Testis (tissue), 3 donors: Measurements from ENCODE around the gene ARL14. TPM values are rescaled to one million over a fixed set of nuclear protein-coding genes. Genes with fewer than 3 reads are reported as not detected.

Source experiments
- DNase-seq: peaks from one replicate; pipeline ENCODE4 v3.0.0-alpha.2; 2019
- H3K27ac ChIP-seq, 2 donors: fragments of 200-600 bp; sonication (generic); one replicate each; pipeline ENCODE4 v1.5.1; 2019
- H3K27me3 ChIP-seq: fragments of 200-600 bp; sonication (generic); one replicate; pipeline ENCODE4 v1.5.1; 2019
- H3K36me3 ChIP-seq: fragments of 200-600 bp; sonication (generic); one replicate; pipeline ENCODE4 v1.5.1; 2017; ENCODE audit warnings: low read depth; ENCODE audit errors: missing control alignments
- H3K4me1 ChIP-seq: fragments of 200-600 bp; sonication (generic); one replicate; pipeline ENCODE4 v1.5.1; 2019
- H3K4me3 ChIP-seq, 2 donors: fragments of 200-600 bp; sonication (generic); one replicate each; pipeline ENCODE4 v1.5.1; 2017 to 2019
- H3K9me3 ChIP-seq: fragments of 200-600 bp; sonication (generic); one replicate; pipeline ENCODE4 v1.5.1; 2017
- POLR2A ChIP-seq: fragments of 450-650 bp; IDR thresholded peaks from one replicate; pipeline ENCODE4 v1.6.1; 2017; ENCODE audit warnings: antibody characterized with exemption, mild to moderate bottlenecking, moderate library complexity
- WGBS, 2 donors: methylation state at CpG; one replicate each; pipeline ENCODE4 v1.1.5; 2018; 5-methylcytosine and 5-hydroxymethylcytosine counted together
- intact Hi-C: fragments of 100-400 bp; cut with DNase I; formaldehyde crosslinking; loops from one replicate; pipeline ENCODE4 v1.15.1; 2023; ENCODE audit warnings: low total_unique reads
- polyA plus RNA-seq: library from polyadenylated mRNA; stranded (reverse); fragments of 350-450 nt; fragmentation: Illumina TruSeq; extraction: RNeasy Lipid Tissue Mini Kit (QIAGEN cat#74804); gene quantifications from one replicate; pipeline ENCODE4 v1.2.3, GENCODE V29; 2014; ENCODE audit warnings: low read depth, low replicate concordance; ENCODE audit not compliant: insufficient read depth
- total RNA-seq, 2 donors: library from RNA; depleted of rRNA; stranded (reverse); fragments of >200 nt; gene quantifications; one replicate each; pipeline ENCODE4 v1.2.3, GENCODE V29; 2016
- TF ChIP-seq, protein P1 (sequence below), 3 experiments: fragments of 450-650 bp in 2 of 3; fragments of 200-600 bp in 1 of 3; sonication (generic) in 1 of 3; IDR thresholded peaks; one replicate each; pipeline ENCODE4 v1.5.1; 2016 to 2019; ENCODE audit warnings: antibody characterized with exemption in 3 of 3, mild to moderate bottlenecking in 2 of 3, moderate library complexity in 1 of 3

ARL14 gene
- total and polyA plus RNA-seq, 3 donors from 2014 or later: 0.31 TPM; not detected in 2

DNA sequence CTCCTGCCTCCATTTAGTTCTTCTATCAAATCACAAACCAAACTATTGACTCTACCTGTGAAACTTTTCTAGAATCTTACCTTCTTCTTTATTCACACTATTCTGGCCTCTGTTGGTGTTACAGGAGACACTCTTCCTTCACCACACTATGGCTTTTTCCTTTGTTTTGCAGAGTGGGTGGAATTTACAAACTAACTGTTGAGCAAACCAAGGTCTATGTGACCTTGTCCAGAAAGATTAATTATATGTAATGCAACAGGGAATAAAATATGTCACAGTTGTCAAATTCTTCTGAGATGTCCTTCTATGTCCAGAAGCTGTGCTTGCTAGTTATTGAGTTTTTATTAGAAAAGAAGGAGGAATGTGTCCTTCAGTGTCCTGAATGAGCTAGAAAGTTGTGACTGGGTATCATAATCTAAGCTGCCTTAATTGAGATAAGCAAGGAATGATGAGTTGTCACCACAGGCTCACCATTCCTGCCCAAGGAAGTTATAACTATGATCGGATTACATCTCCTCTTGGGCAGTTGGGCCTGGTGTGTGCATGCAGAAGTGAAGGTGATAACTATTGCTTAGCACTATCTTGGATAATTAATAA lies 21.7 kb downstream of the ARL14 start:
- Histone ChIP-seq H3K36me3 (no peaks in the 10 kb centered on the region), H3K27me3 (no peaks in the 10 kb centered on the region), H3K4me3 (no peak overlapping the region), H3K9me3 (no peaks in the 10 kb centered on the region), H3K27ac (no peak overlapping the region), H3K4me1 (no peaks in the 10 kb centered on the region)
- DNase-seq: no peak
- 70 to 90% methylated on average over 1 of the region's 1 CpG for WGBS, 2 donors
- intact Hi-C loops: no loop called here
- TF ChIP-seq, protein P1, sequence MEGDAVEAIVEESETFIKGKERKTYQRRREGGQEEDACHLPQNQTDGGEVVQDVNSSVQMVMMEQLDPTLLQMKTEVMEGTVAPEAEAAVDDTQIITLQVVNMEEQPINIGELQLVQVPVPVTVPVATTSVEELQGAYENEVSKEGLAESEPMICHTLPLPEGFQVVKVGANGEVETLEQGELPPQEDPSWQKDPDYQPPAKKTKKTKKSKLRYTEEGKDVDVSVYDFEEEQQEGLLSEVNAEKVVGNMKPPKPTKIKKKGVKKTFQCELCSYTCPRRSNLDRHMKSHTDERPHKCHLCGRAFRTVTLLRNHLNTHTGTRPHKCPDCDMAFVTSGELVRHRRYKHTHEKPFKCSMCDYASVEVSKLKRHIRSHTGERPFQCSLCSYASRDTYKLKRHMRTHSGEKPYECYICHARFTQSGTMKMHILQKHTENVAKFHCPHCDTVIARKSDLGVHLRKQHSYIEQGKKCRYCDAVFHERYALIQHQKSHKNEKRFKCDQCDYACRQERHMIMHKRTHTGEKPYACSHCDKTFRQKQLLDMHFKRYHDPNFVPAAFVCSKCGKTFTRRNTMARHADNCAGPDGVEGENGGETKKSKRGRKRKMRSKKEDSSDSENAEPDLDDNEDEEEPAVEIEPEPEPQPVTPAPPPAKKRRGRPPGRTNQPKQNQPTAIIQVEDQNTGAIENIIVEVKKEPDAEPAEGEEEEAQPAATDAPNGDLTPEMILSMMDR (IDR thresholded peaks at IDR 0.05): no peak
- no peak for TF ChIP-seq POLR2A

DNA sequence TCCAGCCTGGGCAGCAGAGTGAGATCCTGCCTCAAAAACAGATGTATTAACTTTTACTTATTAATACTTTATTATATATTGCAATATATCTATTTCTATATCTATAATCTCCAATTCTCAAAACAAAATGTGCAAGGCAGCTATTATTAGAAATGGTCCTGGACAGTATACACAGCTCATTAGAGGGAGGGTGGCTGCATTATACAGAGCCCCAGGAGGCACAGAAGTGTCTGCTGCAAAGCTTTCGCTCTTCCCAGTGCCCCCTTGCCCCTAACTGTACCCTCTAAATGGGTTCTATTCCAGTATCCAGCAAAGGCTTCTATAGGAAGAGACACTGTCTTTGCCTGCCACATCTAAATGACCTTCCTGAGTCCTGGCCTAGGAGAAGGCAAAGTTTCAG lies 24.5 kb downstream of the ARL14 start:
- no peaks in the 10 kb centered on the region for H3K27me3 ChIP-seq
- TF ChIP-seq, protein P1 (IDR thresholded peaks at IDR 0.05): no peak
- TF ChIP-seq POLR2A: no peak
- no peak for DNase-seq
- intact Hi-C loops: loop anchor here (10.0 kb wide), 1 partner anchor 233 kb away; no protein-coding TSS in a partner anchor
- H3K4me3 ChIP-seq: no peak overlapping the region
- WGBS, 2 donors: 91 to 93% methylated on average over 1 of the region's 1 CpG
- no peaks in the 10 kb centered on the region for H3K4me1 ChIP-seq
- no peaks in the 10 kb centered on the region for H3K9me3 ChIP-seq
- H3K36me3 ChIP-seq: no peaks in the 10 kb centered on the region
- no peak overlapping the region for H3K27ac ChIP-seq

DNA sequence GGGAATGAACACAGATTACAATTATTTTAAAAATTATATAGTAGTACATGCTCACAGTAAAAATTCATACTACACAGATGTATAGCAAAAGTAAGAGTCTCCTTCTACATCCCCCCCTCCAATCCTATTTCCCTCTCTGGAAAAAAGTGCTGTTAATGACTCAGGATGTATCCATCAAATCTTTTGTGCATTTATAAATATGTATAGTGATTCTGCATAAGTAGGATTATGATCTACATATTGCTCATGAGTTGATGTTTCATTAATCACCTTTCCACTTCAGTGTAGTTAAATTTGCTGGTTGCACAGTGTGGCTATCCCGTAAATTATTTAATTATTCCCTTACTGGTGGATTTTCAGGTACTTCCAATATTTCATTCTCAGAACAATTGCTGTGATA lies 25.3 kb downstream of the ARL14 start:
- intact Hi-C loops: loop anchor here (10.0 kb wide), 1 partner anchor 233 kb away; no protein-coding TSS in a partner anchor

DNA sequence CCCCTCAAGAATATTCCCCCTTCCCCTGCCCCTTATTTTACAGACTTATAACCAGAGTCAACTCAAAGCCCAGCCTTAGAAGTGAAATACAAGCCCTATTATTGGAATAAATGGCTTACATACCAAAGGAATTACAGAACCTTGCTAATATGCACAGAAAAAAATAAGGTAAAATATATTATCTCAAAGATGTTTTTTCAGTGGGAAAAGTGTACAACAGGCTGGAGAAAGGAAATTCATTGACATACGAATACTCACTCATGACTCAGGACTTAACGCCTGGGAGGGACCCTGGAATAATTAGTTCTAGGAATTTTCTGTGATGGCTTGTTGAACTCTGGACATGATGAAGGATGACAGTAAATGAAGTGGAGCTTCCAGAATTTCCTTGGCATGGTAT lies 27.0 kb downstream of the ARL14 start:
- Histone ChIP-seq H3K27me3 (no peaks in the 10 kb centered on the region), H3K27ac (no peak overlapping the region), H3K4me3 (no peak overlapping the region), H3K9me3 (no peaks in the 10 kb centered on the region), H3K4me1 (no peaks in the 10 kb centered on the region), H3K36me3 (no peaks in the 10 kb centered on the region)
- no peak for DNase-seq
- 84 to 87% methylated on average over 2 of the region's 2 CpGs for WGBS, 2 donors
- intact Hi-C loops: loop anchor here (10.0 kb wide), 1 partner anchor 231 kb away; no protein-coding TSS in a partner anchor
- TF ChIP-seq, protein P1 (IDR thresholded peaks at IDR 0.05): no peak
- no peak for TF ChIP-seq POLR2A

More for the DNA sequence above, 25.3 kb downstream of the ARL14 start:
- Histone ChIP-seq H3K36me3 (no peaks in the 10 kb centered on the region), H3K9me3 (no peaks in the 10 kb centered on the region), H3K4me3 (no peak overlapping the region), H3K4me1 (no peaks in the 10 kb centered on the region), H3K27ac (no peak overlapping the region), H3K27me3 (no peaks in the 10 kb centered on the region)
- no peak for DNase-seq
- TF ChIP-seq, protein P1 (IDR thresholded peaks at IDR 0.05): no peak
- no peak for TF ChIP-seq POLR2A
- WGBS, 2 donors: 95 to 100% methylated on average over 1 of the region's 1 CpG
